HG02981 (cell line): Measurements from ENCODE around the gene REG1A.

Experiments
- ATAC-seq: cut with Tn5 transposase; IDR thresholded peaks from one replicate; pipeline ENCODE4 v1.9.1; 2021; ENCODE audit warnings: mild to moderate bottlenecking, moderate library complexity; ENCODE audit not compliant: unreplicated experiment

REG1A gene

GRCh38 chr2:79120194-79120713 is at the start of gene REG1A:
Gene REG1A, plus strand, starts transcription at chr2:79120488. Its CDS starts 374 bp downstream, at chr2:79120862.
- no peak for ATAC-seq

- ATAC-seq, result no peak
Measured at GRCh38 chr2:79071078-79071477, 49.2 kb upstream of the REG1A start.

- ATAC-seq, result no peak
Measured at GRCh38 chr2:79082987-79083386, 37.3 kb upstream of the REG1A start.

- ATAC-seq, result no peak
Measured at GRCh38 chr2:79083597-79084251, 36.6 kb upstream of the REG1A start.

DNA sequence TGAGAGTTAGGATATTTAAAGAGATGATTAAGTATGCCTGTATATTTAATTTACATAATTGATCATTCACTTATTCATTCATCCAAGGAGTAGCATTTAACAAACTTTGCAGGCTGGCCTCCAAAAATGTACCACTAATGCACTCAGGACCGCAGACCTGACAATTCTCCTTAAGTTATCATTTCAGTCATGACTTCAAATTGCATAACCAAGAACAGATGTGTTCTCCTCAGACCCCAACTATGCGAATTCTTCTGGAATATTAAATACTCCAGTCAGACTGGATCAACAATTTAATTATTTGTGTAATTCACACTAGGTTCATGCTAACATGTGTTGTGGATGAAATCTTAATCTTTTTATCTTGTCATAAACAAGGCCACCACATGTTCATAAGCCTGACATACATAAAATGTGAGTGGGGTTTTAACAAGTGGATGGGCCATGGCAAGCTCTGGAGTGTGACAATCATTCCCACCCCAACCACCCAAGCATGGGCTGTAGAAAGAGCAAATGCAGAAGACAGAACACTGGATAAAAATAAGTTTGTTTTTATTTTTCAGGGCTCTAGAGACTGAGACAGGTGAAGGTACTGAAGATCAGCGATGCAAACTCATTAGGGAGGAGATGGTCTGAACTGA is 35.7 kb upstream of the REG1A start:
- no peak for ATAC-seq

- ATAC-seq, result no peak
Measured at GRCh38 chr2:79085382-79085781, 34.9 kb upstream of the REG1A start.

- ATAC-seq, result no peak
Measured at GRCh38 chr2:79086255-79086654, 34.0 kb upstream of the REG1A start.

GRCh38 chr2:79087785-79088364 is 32.4 kb upstream of the REG1A start, which contains the start of gene REG1B:
Gene REG1B, minus strand, starts transcription at chr2:79087993. Its CDS starts 381 bp downstream, at chr2:79087612.
- no peak for ATAC-seq

DNA sequence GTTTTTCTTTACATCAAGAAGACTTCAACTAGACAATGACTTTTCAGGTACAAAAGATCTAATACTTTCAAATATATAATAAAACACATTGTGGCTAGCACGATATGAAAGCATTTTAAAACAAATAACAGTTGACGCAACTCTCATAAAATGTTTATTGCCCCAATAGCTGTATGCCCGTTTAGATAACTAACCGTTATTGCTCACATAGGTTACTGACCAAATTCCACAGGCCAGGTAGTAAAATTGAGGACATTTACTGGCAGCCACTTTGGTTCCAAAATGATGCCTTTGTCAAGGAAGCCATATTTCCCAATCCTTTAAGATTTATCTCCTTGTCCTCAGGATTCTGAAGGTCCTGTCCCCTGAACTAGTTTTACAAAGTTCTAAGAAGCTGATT is 29.6 kb upstream of the REG1A start:
- ATAC-seq, result no peak

- no peak for ATAC-seq
Measured at GRCh38 chr2:79097843-79098242, 22.4 kb upstream of the REG1A start.

DNA sequence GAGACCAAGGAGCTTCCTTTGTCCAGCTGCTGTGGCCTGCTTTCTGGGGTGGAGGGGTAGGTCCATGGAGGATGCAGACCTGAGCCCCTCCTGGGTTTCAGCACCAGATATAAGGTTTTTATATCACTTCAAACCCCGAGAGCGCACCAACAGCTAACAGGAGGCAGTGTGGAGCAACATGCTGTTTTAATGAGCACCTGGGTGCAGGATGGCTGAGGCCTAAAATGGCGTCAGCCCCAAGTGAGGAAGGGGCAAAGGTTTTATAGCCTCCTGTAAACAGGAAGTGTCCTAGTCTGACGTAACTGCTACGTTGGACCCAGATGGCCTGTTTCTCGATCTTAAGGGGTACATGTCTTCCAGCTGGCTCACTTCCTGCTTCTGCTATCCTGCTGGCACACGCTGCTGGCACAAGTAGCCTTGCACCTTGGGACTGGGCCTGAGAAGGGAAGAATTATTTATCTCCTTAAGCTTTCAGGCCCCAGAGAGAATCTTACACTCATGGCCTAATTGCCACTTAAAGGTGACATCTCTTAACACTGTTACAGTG is 21.1 kb upstream of the REG1A start:
- no peak for ATAC-seq

DNA sequence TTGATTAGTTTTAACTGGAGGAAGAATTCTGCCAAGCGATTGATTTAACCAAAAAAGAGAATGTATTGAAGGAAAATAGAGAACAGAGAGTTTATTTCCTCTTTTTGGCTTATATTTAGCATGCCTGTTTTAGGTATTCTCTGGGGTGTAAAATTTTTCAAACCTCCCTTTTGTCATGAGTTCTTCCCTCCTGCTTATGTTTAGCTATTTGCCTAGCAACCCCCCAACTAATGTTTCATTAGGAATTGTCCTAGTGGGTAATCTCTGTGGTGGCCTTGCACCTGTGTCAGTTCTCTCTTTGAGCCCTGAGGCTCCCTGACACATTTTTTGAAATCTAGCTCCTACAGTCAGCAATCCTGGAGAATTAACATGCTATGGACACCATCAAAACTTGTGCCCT is 20.0 kb upstream of the REG1A start:
- ATAC-seq, result no peak

- ATAC-seq, result no peak
Measured at GRCh38 chr2:79101024-79101423, 19.3 kb upstream of the REG1A start.

DNA sequence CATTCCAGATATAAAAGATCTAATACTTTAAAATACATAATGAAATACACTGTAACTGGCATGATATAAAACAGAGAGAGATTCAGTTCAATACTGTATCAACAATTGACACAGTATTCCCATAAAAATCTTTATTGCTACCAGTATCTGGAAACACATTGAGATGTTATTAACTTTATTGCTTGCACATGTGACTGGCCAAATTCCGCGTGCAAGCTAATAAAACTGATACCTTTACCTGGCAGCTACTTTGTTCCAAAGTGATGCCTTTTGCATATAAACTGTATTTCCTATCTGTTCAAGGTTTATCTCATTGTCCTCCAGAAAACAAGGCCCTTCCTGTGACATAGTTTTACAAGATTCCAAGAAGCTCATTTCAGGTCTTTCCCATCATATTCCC is 17.1 kb upstream of the REG1A start:
- no peak for ATAC-seq

- ATAC-seq, result no peak
Measured at GRCh38 chr2:79105259-79105658, 15.0 kb upstream of the REG1A start.

DNA sequence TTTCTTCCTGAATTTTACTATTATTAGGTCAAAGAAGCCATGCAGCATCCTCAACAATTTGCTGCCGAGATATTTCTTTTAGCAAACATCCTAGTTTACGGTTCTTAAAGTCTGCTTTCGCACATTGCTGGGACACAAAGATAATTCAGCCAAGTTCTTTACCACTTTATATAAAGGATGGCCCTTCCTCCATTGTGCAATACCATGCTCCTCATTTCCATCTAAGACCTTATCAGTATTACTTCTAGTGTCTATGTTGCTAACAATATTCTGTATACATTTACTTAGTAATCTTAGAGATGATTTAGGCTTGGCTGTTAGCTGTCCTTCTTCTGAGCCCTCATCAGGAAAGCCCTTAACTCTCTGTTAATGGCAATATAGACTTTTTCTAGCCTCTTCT is 8.0 kb upstream of the REG1A start:
- no peak for ATAC-seq

GRCh38 chr2:79114797-79115494 is 5.3 kb upstream of the REG1A start:
- no peak for ATAC-seq

- ATAC-seq, result no peak
Measured at GRCh38 chr2:79116997-79117928, 3.0 kb upstream of the REG1A start.

- no peak for ATAC-seq
Measured at GRCh38 chr2:79122676-79123075, 2.4 kb downstream of the REG1A start.
